NCI-H2081 treated with DMSO at 0.1 percent for 48 hours (cell line): ENCODE results near the gene CCL25.
"Not testable (repeated sequence)": the region's sequence is repeated elsewhere in the genome, so short reads cannot be mapped to it uniquely, and the experiment has no call there.

ENCODE experiments used
- DNase-seq: peaks from one replicate; lab custom pipeline; 2025; lab: John Stamatoyannopoulos, UW

Gene CCL25

DNA sequence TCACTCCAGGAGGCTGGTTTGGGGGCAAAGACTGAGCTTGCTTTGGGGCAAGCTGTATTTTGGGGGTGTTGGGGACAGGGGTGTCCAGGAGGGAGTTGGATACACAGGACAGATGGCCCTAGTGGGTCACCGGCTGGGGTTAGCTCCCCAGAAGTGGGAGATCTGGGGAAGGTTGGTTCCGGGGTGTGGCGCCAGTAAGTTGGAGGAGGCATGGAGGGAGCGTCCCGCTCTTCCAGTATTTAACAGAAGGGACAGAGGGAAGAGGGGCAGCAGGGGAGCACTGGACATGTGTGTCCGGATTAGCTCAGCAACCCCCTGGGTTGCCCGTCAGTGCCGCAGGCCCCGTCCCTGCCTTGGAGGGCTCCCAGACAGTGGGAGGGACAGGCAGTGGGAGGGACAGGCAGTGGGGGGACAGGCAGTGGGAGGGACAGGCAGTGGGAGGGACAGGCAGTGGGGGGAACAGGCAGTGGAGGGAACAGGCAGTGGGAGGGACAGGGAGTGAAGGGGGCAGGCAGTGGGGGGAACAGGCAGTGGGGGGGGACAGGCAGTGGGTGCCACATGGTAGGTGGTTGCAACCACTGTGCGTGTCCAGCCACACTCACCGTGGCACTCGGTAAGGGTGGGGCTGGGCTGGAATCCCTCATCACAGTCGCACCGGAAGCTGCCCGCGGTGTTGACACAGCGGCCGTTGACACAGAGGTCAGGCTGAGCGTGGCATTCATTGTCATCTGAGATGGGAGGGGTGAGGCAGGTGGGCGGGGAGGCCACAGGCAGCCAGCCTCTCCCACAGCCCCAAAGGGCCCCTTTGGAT lies 33.2 kb downstream of the CCL25 start:
- no peak for DNase-seq

- no peak for DNase-seq
Measured at GRCh38 chr19:8086849-8087248, 34.3 kb downstream of the CCL25 start.

- no peak for DNase-seq
Measured at GRCh38 chr19:8087876-8088275, 35.3 kb downstream of the CCL25 start.

DNA sequence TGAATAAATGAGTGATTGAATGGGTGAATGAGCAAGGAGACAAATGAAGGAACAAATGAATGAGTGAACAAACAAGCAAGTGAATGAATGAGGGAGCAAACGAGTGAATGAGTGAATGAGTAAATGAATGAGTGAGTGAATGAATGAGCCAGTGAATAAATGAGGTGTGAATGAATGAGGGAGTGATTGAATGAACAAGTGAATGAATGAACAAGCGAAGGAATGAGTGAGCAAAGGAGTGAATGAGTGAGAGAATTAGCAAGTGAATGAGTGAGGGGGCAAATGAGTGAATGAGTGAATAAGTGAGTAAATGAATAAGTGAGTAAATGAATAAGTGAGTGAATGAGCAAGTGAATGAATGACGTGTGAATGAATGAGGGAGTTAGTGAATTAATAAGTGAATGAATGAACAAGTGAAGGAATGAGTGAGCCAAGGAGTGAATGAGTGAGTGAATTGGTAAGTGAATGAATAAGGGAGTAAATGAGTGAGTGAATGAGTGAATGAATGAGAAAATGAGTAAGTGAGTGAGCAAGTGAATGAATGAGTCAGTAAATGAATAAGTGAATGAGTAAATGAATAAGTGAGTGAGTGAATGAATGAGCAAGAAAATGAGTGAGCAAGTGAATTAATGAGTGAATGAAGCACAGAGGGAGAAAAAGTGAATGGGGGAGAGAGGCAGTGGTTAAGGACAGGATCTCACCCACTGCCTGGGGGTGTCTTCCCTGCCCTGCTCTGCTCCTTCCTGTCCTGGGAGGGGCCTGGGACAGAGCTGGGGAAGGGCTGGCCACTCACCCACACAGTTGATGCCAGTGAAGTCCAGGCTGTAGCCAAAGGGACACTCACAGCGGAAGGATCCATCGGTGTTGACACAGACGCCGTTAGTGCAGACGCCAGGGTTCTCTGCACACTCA lies 36.4 kb downstream of the CCL25 start:
- no peak for DNase-seq

DNA sequence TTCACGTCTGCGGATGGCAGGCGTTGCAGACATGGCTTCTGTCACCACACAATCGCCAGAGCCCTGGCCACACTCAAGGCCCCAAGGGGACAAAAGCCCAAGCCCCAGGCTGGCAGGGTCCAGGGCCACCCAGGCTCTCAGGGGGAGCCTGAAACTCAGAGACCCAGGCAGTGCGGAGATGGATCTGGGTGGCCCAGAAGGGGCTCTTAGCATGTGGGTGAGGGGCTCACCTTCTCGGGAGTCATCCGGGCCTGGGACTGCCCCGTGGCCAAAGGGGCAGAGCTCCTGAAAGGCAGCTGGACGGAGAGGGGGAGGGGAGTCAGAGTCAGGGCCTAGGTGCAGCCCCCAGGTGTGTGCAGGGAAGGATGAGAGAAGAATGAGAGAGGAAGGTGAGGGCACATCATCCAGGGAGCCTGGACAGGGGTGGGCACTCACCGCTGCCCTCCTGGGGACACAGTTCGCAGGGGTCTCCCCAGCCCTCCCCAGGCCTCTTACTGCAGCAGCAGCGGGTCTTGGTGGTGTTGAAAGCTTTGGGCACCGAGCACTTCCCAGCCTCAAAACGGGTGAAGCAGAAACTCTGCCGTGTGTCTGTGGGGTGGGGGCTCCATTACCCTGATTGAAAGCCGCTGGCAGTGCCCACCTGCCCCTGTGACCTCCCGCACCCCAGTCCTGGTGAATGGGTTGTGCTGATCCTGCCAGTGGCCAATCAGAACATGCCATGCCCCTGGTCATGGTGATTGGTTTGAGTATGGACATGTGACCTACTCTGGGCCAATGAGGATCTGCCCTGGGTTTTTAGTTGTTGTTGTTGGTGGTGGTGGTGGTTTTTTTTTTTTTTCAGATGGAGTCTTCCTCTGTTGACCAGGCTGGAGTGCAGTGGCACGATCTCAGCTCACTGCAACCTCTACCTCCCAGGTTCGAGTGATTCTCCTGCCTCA lies 37.4 kb downstream of the CCL25 start:
- no peak for DNase-seq

DNA sequence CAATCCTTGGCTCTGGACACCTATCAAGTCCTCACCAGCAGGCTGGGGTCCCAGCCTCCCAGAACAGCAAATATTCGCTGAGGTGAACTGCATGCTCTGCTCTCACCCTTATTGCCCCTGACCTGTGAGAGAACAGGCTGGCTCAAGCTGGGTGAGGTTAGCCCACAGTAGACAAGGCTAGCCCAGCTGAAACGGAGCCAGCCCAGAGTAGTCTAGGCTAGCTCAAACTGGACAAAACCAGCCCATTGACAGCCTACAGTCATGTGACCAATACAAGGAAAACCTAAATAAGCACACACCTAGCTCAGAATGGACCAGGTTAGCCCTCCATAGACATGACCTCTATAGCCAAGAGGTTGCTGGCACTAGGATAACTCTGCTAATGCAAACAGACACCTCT lies 38.4 kb downstream of the CCL25 start:
- no peak for DNase-seq

GRCh38 chr19:8093740-8094139 lies 41.2 kb downstream of the CCL25 start:
- DNase-seq = no peak

- no peak for DNase-seq
Measured at GRCh38 chr19:8094336-8094735, 41.8 kb downstream of the CCL25 start.

- DNase-seq = no peak
Measured at GRCh38 chr19:8095354-8095886, 42.9 kb downstream of the CCL25 start.

GRCh38 chr19:8096071-8096470 lies 43.5 kb downstream of the CCL25 start:
- DNase-seq = no peak

- DNase-seq = no peak
Measured at GRCh38 chr19:8097198-8097597, 44.6 kb downstream of the CCL25 start.

DNA sequence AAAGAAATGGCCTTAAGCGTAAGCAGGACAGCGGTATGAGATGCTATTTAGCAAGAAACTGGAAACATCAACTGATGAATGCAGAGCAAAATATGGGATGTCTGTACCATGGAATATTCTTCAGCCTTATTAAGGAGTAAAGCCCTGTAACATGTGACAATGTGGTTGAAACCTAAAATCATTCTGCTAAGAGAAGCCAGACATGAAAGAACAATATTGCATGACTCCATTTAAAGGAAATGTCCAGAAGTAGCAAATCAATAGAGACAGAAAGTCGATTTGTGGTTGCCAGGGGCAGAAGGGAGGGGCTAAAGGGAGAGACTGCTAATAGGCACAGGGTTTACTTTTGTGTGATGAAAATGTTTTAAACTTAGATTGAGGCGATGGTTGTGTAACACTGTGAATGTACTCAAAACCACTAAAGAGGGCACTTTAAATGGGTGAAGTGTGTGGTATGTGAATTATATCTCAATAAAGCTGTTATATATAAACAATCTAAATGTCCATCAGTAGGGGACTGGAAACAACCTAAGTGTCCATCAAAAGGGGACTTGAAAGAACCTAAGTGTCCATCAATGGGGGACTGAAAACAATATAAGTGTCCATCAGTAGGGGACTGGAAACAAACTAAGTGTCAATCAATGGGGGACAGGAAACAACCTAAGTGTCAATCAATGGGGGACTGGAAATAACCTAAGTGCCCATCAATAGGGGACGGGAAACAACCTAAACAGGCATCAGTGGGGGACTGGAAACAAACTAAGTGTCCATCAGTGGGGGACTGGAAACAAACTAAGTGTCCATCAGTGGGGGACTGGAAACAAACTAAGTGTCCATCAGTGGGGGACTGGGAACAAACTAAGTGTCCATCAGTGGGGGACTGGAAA lies 45.4 kb downstream of the CCL25 start:
- DNase-seq = no peak

- DNase-seq = no peak
Measured at GRCh38 chr19:8101311-8101710, 48.8 kb downstream of the CCL25 start.

- DNase-seq = not testable (repeated sequence)
Measured at GRCh38 chr19:8101910-8102309, 49.4 kb downstream of the CCL25 start.

GRCh38 chr19:8105471-8105870 lies 52.9 kb downstream of the CCL25 start:
- no peak for DNase-seq

DNA sequence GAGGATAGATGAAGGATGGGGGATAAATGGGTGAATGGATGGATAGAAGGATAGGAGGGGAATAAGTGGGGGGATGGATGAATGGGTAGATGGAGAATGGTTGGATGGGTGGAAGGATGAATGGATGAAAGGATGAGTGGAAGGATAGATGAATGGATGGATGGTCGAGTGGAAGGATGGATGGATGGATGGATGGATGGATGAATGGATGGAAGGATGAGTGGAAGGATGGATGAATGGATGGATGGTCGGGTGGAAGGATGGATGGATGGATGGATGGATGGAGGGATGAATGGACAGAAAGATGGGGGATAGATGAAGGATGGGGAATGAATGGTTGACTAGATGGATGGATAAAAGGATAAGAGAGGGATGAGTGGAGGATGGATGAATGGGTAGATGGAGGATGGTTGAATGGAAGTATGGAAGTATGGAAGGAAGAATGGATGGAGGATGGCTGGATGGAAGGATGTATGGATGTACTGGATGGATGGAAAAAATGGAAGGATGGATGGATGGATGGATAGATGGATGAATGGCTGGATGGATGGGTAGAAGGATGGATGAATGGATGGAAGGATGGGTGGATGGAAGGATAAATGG lies 54.8 kb downstream of the CCL25 start:
- no peak for DNase-seq

DNA sequence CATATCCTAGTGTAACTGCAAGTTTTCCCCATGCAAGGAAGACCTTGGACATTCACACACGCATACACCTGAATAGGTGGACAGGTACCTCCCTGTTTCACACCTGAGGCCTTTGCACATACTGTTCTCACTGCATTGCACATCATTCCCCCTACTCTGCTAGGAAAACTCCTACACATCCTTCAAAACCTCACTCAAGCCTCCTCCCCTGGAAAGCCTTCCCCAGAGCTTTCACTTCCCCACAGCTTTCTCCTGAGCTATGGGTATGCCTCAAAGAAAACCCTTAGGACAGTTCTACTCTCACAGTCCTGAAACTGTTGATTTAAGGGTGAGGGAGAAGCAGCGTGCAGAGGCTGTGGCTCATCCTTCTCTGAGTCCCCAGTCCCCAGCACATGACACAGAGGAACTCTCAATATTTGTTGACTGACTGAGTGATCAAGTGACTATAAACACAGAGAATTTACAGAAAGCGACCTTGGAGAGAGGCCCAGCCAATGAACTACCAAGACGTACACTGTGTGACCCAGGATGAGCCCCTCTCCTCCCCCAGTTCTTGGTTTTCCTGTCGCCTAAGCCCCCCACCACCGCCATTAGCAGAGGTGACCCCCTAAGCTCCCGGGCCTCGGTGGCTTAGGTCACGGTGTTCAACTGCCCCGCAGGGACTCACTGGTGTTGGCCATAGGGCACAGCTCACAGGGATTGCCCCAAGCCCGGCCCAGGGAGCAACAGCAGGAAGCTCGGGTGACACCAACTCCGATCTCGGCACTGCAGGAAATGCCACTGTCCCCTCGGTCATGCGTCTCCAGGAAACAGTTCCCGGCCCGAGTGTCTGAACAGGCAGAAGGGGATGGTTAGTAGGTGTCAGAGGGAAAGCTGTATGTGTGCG lies 56.2 kb downstream of the CCL25 start:
- no peak for DNase-seq

GRCh38 chr19:8109455-8109854 lies 56.9 kb downstream of the CCL25 start:
- DNase-seq = no peak
